SK-N-SH treated with all-trans-retinoic acid at 6 μM for 48 hours (cell line): ENCODE data around the gene MAP2.

Source experiments
- ATAC-seq: fragments of 200-7000 bp; cut with Tn5 transposase; 3 replicates; pipeline ENCODE4 v1.9.1; 2020; ENCODE audit warnings: mild to moderate bottlenecking, moderate library complexity
- ARNTL ChIP-seq: fragments of 450-650 bp; formaldehyde crosslinking; IDR thresholded peaks from 2 replicates; pipeline ENCODE4 v1.5.0; 2020; ENCODE audit warnings: low read depth, mild to moderate bottlenecking, moderate library complexity, borderline replicate concordance
- BACH2 ChIP-seq: fragments of 250-450 bp; sonication (Bioruptor Pico); IDR thresholded peaks from 2 replicates; pipeline ENCODE4 v1.9.0; 2021; ENCODE audit warnings: mild to moderate bottlenecking, borderline replicate concordance
- CREB5 ChIP-seq: fragments of 250-450 bp; sonication (Bioruptor Pico); IDR thresholded peaks from 2 replicates; pipeline ENCODE4 v1.5.1; 2020; ENCODE audit warnings: low read depth, mild to moderate bottlenecking, moderate library complexity
- CSDC2 ChIP-seq: fragments of 250-450 bp; sonication (Bioruptor Pico); IDR thresholded peaks from 2 replicates; pipeline ENCODE4 v1.5.0; 2020; ENCODE audit warnings: mild to moderate bottlenecking, moderate library complexity
- CSRNP3 ChIP-seq: fragments of 250-450 bp; sonication (Bioruptor Pico); IDR thresholded peaks from 2 replicates; pipeline ENCODE4 v1.5.1; 2021; ENCODE audit warnings: mild to moderate bottlenecking, moderate library complexity
- ESRRG ChIP-seq: fragments of 250-450 bp; sonication (Bioruptor Pico); IDR thresholded peaks from 2 replicates; pipeline ENCODE4 v1.6.1; 2021; ENCODE audit warnings: mild to moderate bottlenecking
- GLIS3 ChIP-seq: fragments of 250-450 bp; sonication (Bioruptor Pico); IDR thresholded peaks from 2 replicates; pipeline ENCODE4 v1.5.0; 2020; ENCODE audit warnings: mild to moderate bottlenecking, moderate library complexity
- ISL1 ChIP-seq: fragments of 250-450 bp; sonication (Bioruptor Pico); IDR thresholded peaks from 2 replicates; pipeline ENCODE4 v2.1.2; 2022; ENCODE audit warnings: mild to moderate bottlenecking, moderate library complexity
- OSR1 ChIP-seq: fragments of 250-450 bp; sonication (Bioruptor Pico); IDR thresholded peaks from 2 replicates; pipeline ENCODE4 v1.8.0; 2022; ENCODE audit warnings: moderate library complexity, mild to moderate bottlenecking, inconsistent platforms
- PATZ1 ChIP-seq: fragments of 250-450 bp; sonication (Bioruptor Pico); IDR thresholded peaks from 2 replicates; pipeline ENCODE4 v1.8.0; 2020; ENCODE audit warnings: mild to moderate bottlenecking, moderate library complexity, borderline replicate concordance
- POU6F1 ChIP-seq: fragments of 250-450 bp; sonication (Bioruptor Pico); IDR thresholded peaks from 2 replicates; pipeline ENCODE4 v1.8.0; 2021; ENCODE audit warnings: low read depth, mild to moderate bottlenecking, moderate library complexity, borderline replicate concordance
- PPARA ChIP-seq: fragments of 250-450 bp; sonication (Bioruptor Pico); IDR thresholded peaks from 2 replicates; pipeline ENCODE4 v1.5.0; 2020; ENCODE audit warnings: mild to moderate bottlenecking, borderline replicate concordance
- RARB ChIP-seq: fragments of 250-450 bp; sonication (Bioruptor Pico); IDR thresholded peaks from 2 replicates; pipeline ENCODE4 v1.8.0; 2021; ENCODE audit warnings: mild to moderate bottlenecking, moderate library complexity
- SNAI2 ChIP-seq: fragments of 250-450 bp; sonication (Bioruptor Pico); IDR thresholded peaks from 2 replicates; pipeline ENCODE4 v1.5.0; 2020; ENCODE audit warnings: mild to moderate bottlenecking, moderate library complexity
- TCF4 ChIP-seq: fragments of 250-450 bp; sonication (Bioruptor Pico); IDR thresholded peaks from 2 replicates; pipeline ENCODE4 v1.8.0; 2021; ENCODE audit warnings: mild to moderate bottlenecking, moderate library complexity, borderline replicate concordance
- TOX ChIP-seq: fragments of 250-450 bp; sonication (Bioruptor Pico); IDR thresholded peaks from 2 replicates; pipeline ENCODE4 v1.8.0; 2021; ENCODE audit warnings: mild to moderate bottlenecking, moderate library complexity, borderline replicate concordance
- TSHZ2 ChIP-seq: fragments of 250-450 bp; sonication (Bioruptor Pico); IDR thresholded peaks from 2 replicates; pipeline ENCODE4 v1.5.0; 2020; ENCODE audit warnings: mild to moderate bottlenecking, moderate library complexity
- ZC3H10 ChIP-seq: fragments of 250-450 bp; sonication (Bioruptor Pico); IDR thresholded peaks from 2 replicates; pipeline ENCODE4 v1.5.1; 2021; ENCODE audit warnings: mild to moderate bottlenecking, moderate library complexity
- ZFP3 ChIP-seq: fragments of 250-450 bp; sonication (Bioruptor Pico); IDR thresholded peaks from 2 replicates; pipeline ENCODE4 v1.5.0; 2020; ENCODE audit warnings: mild to moderate bottlenecking, moderate library complexity
- ZFP30 ChIP-seq: fragments of 450-650 bp; formaldehyde crosslinking; IDR thresholded peaks from 2 replicates; pipeline ENCODE4 v1.5.0; 2022; ENCODE audit warnings: mild to moderate bottlenecking, moderate library complexity
- ZNF565 ChIP-seq: fragments of 450-650 bp; formaldehyde crosslinking; conservative IDR thresholded peaks from 2 replicates; pipeline ENCODE4 v1.5.0; 2020; ENCODE audit warnings: low read depth, mild to moderate bottlenecking, moderate library complexity
- ZNF70 ChIP-seq: fragments of 450-650 bp; formaldehyde crosslinking; IDR thresholded peaks from 2 replicates; pipeline ENCODE4 v1.5.0; 2020; ENCODE audit warnings: mild to moderate bottlenecking, moderate library complexity
- ZNF8 ChIP-seq: fragments of 450-650 bp; formaldehyde crosslinking; IDR thresholded peaks from 2 replicates; pipeline ENCODE4 v1.5.0; 2020; ENCODE audit warnings: mild to moderate bottlenecking, moderate library complexity

MAP2 gene

GRCh38 chr2:209445485-209445884 lies 21.6 kb downstream of the MAP2 start:
- TF ChIP-seq POU6F1 (no peak), ISL1 (CRISPR knock-in tag) (no peak), ARNTL (no peak), CREB5 (no peak)
- TF ChIP-seq, all 23 proteins: peak for 0
- ATAC-seq: no peak

GRCh38 chr2:209451209-209451834 lies 27.5 kb downstream of the MAP2 start:
- ATAC-seq: no peak
- TF ChIP-seq ZNF8 (CRISPR knock-in tag): no peak
- no peak for TF ChIP-seq GLIS3 (CRISPR knock-in tag)
- TF ChIP-seq CREB5: no peak
- no peak for TF ChIP-seq ARNTL
- no peak for TF ChIP-seq OSR1 (CRISPR knock-in tag)
- no peak for TF ChIP-seq ZNF565 (CRISPR knock-in tag)
- TF ChIP-seq PPARA (CRISPR knock-in tag): no peak
- no peak for TF ChIP-seq RARB (CRISPR knock-in tag)
- no peak for TF ChIP-seq ZNF70 (CRISPR knock-in tag)
- TF ChIP-seq PATZ1: no peak
- TF ChIP-seq TSHZ2 (CRISPR knock-in tag): no peak
- no peak for TF ChIP-seq SNAI2 (CRISPR knock-in tag)
- no peak for TF ChIP-seq CSDC2
- no peak for TF ChIP-seq ZFP3 (CRISPR knock-in tag)
- no peak for TF ChIP-seq TCF4 (CRISPR knock-in tag)
- TF ChIP-seq TOX (CRISPR knock-in tag): no peak
- TF ChIP-seq, all 23 proteins: peak for 0

GRCh38 chr2:209456489-209456888 lies 32.6 kb downstream of the MAP2 start:
- no peak for ATAC-seq

More at GRCh38 chr2:209456489-209456888, 32.6 kb downstream of the MAP2 start:
- TF ChIP-seq CREB5 (no peak), TOX (CRISPR knock-in tag) (no peak), RARB (CRISPR knock-in tag) (no peak), SNAI2 (CRISPR knock-in tag) (no peak), ZNF565 (CRISPR knock-in tag) (no peak), OSR1 (CRISPR knock-in tag) (no peak), POU6F1 (no peak), CSRNP3 (CRISPR knock-in tag) (no peak), ISL1 (CRISPR knock-in tag) (no peak), ZFP3 (CRISPR knock-in tag) (no peak), ZC3H10 (CRISPR knock-in tag) (no peak), ZNF70 (CRISPR knock-in tag) (no peak), BACH2 (CRISPR knock-in tag) (no peak), ZFP30 (no peak), ESRRG (CRISPR knock-in tag) (no peak), ZNF8 (CRISPR knock-in tag) (no peak), GLIS3 (CRISPR knock-in tag) (no peak)
